Ascending aorta (tissue), 2 donors: ENCODE data around the gene CARD10. TPM values are rescaled to one million over a fixed set of nuclear protein-coding genes. Genes with fewer than 3 reads are reported as not detected.

ENCODE experiments used
- DNase-seq, 2 donors: peaks; one replicate each; pipeline ENCODE4 v3.0.0-alpha.2; 2019; ENCODE audit warnings: low spot score in 2 of 2
- H3K27ac ChIP-seq, 2 donors: fragments of 200-600 bp; sonication (generic); one replicate each; pipeline ENCODE4 v1.5.1; 2016 to 2017; ENCODE audit warnings: mild to moderate bottlenecking in 1 of 2
- H3K27me3 ChIP-seq: fragments of 200-600 bp; sonication (generic); one replicate; pipeline ENCODE4 v1.5.1; 2017
- H3K36me3 ChIP-seq, 2 donors: fragments of 200-600 bp; sonication (generic); one replicate each; pipeline ENCODE4 v1.5.1; 2016
- H3K4me1 ChIP-seq, 2 donors: fragments of 200-600 bp; sonication (generic); one replicate each; pipeline ENCODE4 v1.5.1; 2016 to 2017; ENCODE audit warnings: mild to moderate bottlenecking in 1 of 2
- H3K4me3 ChIP-seq, 2 donors: fragments of 200-600 bp; sonication (generic); one replicate each; pipeline ENCODE4 v1.5.1; 2016 to 2017; ENCODE audit warnings: mild to moderate bottlenecking in 1 of 2
- H3K9me3 ChIP-seq, 2 donors: fragments of 200-600 bp; sonication (generic); one replicate each; pipeline ENCODE4 v1.5.1; 2016
- intact Hi-C: fragments of 100-400 bp; cut with DNase I; formaldehyde crosslinking; loops from one replicate; pipeline ENCODE4 v1.15.1; 2023
- total RNA-seq: library from RNA; depleted of rRNA; stranded (reverse); fragments of >200 nt; gene quantifications from one replicate; pipeline ENCODE4 v1.1.0, GENCODE V29; 2016
- TF ChIP-seq, protein P1 (sequence below), 3 experiments: fragments of 200-600 bp in 2 of 3; fragments of 450-650 bp in 1 of 3; sonication (generic) in 2 of 3; IDR thresholded peaks; one replicate each; pipeline ENCODE4 v1.5.1; 2016 to 2019; ENCODE audit warnings: antibody characterized with exemption in 3 of 3, mild to moderate bottlenecking in 1 of 3, moderate library complexity in 1 of 3

Gene CARD10
- total RNA-seq, 1 donor from 2014 or later = 21.0 TPM

DNA sequence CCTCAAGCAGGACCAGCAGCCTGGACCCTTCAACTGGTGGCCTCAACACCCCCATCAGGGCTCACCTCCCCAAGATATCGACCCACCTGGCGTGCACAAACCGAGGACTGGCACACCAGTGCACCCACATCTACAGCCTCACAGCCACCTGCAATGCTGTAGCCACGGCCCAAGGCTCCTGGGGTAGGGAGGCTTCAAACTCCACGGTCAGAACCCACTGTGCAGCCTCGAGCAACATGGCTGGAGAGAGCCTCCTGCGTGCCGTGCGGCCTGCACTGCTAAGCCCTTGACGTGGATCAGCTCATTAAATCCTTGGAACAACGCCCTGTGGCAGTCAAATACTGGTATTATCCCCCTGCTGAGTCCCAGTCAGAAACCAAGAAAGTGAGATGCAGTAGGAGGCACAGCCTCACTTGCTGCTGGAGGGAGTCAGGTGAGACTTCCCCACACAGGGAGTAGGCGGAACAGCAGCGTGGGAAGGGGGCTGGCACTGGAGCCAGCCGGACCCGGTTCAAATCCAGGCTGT lies 4.6 kb downstream of the CARD10 start:
- Histone ChIP-seq H3K9me3 (no peaks in the 10 kb centered on the region), H3K27ac (no peak overlapping the region), H3K36me3 (no peaks in the 10 kb centered on the region), H3K4me3 (no peak overlapping the region), H3K27me3 (no peaks in the 10 kb centered on the region), H3K4me1 (peaks cover 2 to 3% of the 10 kb centered on the region in 2 donors)
- DNase-seq = no peak
- intact Hi-C loops = no loop called here
- TF ChIP-seq, protein P1, sequence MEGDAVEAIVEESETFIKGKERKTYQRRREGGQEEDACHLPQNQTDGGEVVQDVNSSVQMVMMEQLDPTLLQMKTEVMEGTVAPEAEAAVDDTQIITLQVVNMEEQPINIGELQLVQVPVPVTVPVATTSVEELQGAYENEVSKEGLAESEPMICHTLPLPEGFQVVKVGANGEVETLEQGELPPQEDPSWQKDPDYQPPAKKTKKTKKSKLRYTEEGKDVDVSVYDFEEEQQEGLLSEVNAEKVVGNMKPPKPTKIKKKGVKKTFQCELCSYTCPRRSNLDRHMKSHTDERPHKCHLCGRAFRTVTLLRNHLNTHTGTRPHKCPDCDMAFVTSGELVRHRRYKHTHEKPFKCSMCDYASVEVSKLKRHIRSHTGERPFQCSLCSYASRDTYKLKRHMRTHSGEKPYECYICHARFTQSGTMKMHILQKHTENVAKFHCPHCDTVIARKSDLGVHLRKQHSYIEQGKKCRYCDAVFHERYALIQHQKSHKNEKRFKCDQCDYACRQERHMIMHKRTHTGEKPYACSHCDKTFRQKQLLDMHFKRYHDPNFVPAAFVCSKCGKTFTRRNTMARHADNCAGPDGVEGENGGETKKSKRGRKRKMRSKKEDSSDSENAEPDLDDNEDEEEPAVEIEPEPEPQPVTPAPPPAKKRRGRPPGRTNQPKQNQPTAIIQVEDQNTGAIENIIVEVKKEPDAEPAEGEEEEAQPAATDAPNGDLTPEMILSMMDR (IDR thresholded peaks at IDR 0.05) = no peak

DNA sequence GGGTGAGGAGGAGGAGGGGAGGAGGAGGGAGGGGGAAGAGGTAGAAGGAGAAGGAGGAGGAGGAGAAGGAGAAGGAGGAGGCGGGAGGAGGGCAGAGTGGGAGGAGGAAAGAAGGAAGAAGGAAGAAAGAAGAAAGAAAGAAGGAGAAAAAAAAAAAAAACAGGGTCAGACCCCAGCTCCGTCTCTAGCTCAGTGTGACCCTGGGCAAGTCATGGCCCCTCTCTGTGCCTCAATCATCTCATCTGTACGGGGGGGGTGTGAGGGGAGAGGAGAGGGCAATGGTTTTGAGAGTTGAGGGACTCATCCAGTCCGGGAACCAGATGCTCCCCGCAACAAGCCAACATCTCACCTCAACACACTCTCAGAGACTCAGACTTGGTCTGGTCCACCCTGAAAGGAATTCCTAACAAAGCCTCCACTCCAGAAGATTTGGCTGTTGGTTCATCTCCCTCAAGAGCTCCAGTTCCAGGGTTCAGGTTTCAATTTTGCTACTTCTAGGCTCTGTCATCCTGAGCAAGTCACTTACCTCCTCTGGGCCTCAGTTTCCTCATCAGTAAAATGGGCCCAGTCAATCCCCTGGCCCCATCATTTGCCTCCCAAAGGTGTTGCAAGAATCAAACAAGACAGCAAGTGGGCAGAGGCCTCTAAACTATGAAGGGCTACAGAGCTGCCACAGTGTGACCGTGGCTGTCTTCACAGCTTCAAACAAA lies 7.7 kb downstream of the CARD10 start:
- no peak overlapping the region for H3K27ac ChIP-seq
- no peaks in the 10 kb centered on the region for H3K9me3 ChIP-seq

DNA sequence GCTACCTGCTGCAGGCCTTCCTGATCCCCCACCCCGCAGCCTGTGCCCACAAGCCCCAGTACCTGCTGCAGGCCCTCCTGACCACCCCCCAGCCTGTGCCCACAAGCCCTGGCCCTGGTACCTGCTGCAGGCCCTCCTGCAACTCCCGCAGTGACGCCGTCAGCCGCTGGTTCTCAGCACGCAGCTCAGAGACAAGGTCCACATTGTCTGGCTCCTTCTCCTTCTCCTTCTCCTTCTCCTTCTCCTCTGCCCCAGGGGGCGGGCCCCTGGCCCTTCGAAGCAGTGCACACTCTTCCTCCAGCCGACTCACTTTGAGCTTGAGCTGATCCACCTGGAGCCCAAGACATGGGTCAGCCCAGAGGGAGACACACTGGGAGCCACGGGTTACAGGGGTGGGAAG lies 9.1 kb downstream of the CARD10 start:
- no peak overlapping the region for H3K27ac ChIP-seq
- TF ChIP-seq, protein P1 (IDR thresholded peaks at IDR 0.05) = no peak

More for the DNA sequence above, 7.7 kb downstream of the CARD10 start:
- intact Hi-C loops = no loop called here
- no peaks in the 10 kb centered on the region for H3K27me3 ChIP-seq
- H3K4me3 ChIP-seq = no peak overlapping the region
- no peak for DNase-seq
- TF ChIP-seq, protein P1 (IDR thresholded peaks at IDR 0.05) = no peak
- no peaks in the 10 kb centered on the region for H3K4me1 ChIP-seq
- no peaks in the 10 kb centered on the region for H3K36me3 ChIP-seq

DNA sequence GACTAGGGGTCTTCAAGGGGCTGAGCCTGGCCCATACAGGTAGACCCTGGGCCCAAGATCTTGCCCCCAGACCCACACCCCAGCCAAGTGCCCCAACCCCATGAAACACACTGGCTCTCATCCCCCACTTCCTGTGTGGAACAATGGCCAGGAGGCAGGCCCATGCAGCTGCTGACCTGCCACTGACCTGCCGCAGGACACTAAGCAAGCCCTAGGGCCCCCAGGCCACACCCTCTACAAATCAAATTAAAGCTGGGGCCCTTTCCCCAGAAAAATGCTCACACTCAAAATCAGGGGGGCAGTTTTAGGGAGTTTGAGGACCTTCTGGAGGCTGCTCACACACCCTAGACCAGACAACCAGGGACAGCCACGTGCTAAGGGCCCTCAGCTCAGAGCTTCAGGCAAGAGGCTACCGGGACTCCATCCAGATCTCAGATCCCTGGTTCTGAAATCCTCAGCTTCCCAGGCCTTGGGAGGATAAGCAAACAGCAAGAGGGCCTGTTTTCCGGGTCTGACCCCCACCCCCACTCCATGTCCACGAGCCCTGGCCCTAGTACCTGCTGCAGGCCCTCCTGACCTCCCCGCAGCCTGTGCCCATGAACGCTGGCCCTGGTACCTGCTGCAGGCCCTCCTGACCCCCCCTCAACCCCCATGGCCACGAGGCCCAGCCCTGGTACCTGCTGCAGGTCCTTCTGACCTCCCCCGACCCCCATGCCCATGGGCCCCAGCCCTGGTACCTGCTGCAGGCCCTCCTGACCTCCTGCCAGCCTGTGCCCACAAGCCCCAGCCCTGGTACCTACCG lies 10.0 kb downstream of the CARD10 start:
- Histone ChIP-seq H3K4me3 (no peak overlapping the region), H3K27ac (no peak overlapping the region), H3K9me3 (no peaks in the 10 kb centered on the region), H3K27me3 (no peaks in the 10 kb centered on the region), H3K36me3 (no peaks in the 10 kb centered on the region), H3K4me1 (no peaks in the 10 kb centered on the region)
- no peak for DNase-seq
- intact Hi-C loops = no loop called here
- TF ChIP-seq, protein P1 (IDR thresholded peaks at IDR 0.05) = no peak

More for the DNA sequence above, 9.1 kb downstream of the CARD10 start:
- no peak for DNase-seq
- no peaks in the 10 kb centered on the region for H3K27me3 ChIP-seq
- intact Hi-C loops = no loop called here
- H3K9me3 ChIP-seq = no peaks in the 10 kb centered on the region
- no peak overlapping the region for H3K4me3 ChIP-seq
- H3K36me3 ChIP-seq = no peaks in the 10 kb centered on the region
- H3K4me1 ChIP-seq = no peaks in the 10 kb centered on the region

DNA sequence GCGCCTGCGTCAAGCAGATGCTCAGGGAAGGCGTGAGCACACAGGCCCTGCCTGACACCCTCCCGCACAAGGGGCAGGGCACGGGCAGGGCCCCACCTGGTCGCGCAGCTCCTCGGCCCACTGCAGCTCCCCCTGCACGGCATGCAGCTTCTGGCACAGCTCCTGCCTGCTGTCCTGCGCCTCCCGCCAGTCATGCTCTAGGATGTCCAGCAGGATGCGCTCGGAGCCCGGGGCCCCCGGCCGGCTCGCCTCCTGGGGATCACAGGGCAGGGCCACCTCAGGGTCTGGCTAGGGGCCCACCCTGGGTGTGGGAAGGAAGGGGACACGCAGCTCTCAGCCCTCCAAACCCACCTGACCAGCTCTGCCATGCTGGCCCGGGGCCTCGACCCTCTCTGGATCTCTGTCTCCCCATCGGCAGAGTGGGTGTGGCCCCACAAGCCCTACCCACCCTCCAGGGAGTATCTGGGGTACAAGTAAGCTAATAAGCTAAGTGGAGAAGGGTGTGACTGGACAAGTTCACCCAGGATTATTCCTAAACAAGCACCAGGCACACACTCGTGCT lies 10.7 kb downstream of the CARD10 start:
- Histone ChIP-seq H3K36me3 (no peaks in the 10 kb centered on the region), H3K4me1 (no peaks in the 10 kb centered on the region), H3K9me3 (no peaks in the 10 kb centered on the region), H3K27ac (no peak overlapping the region), H3K4me3 (no peak overlapping the region), H3K27me3 (no peaks in the 10 kb centered on the region)
- TF ChIP-seq, protein P1 (IDR thresholded peaks at IDR 0.05) = no peak
- intact Hi-C loops = no loop called here
- DNase-seq = no peak
